Spleen (tissue), 7 donors: ENCODE measurements around the gene KRTAP9-7.

ENCODE experiments used
- POLR2A ChIP-seq, 3 donors: fragments of 450-650 bp; IDR thresholded peaks; one replicate each; pipeline ENCODE4 v1.5.1; 2017; ENCODE audit warnings: antibody characterized with exemption in 3 of 3, mild to moderate bottlenecking in 1 of 3
- POLR2AphosphoS5 ChIP-seq, 3 donors: sonication (generic); formaldehyde crosslinking; IDR thresholded peaks; one replicate each; pipeline ENCODE4 v1.5.1; 2017; ENCODE audit warnings: antibody characterized with exemption in 3 of 3
- TF ChIP-seq, protein P1 (sequence below), 11 experiments: fragments of 200-600 bp in 7 of 11; fragments of 450-650 bp in 4 of 11; sonication (generic) in 4 of 11; IDR thresholded peaks in 8 of 11; conservative IDR thresholded peaks in 3 of 11; 1 replicate in 7 of 11; 2 replicates in 4 of 11; pipeline versions ENCODE4 v1.4.0 to v1.8.0; 2016 to 2021; ENCODE audit warnings: antibody characterized with exemption in 11 of 11, inconsistent platforms in 4 of 11, mild to moderate bottlenecking in 1 of 11
- donor health status: DM: no; HTN: no; CAD: no; lungs with moderate emphysema.
- donor health status: DM: no; HTN: no; CAD: no.
- donor health status: DM: no; HTN: no; CAD: no.

GRCh38 chr17:41307647-41308046, 32.1 kb downstream of the KRTAP9-7 start:
- TF ChIP-seq, protein P1, sequence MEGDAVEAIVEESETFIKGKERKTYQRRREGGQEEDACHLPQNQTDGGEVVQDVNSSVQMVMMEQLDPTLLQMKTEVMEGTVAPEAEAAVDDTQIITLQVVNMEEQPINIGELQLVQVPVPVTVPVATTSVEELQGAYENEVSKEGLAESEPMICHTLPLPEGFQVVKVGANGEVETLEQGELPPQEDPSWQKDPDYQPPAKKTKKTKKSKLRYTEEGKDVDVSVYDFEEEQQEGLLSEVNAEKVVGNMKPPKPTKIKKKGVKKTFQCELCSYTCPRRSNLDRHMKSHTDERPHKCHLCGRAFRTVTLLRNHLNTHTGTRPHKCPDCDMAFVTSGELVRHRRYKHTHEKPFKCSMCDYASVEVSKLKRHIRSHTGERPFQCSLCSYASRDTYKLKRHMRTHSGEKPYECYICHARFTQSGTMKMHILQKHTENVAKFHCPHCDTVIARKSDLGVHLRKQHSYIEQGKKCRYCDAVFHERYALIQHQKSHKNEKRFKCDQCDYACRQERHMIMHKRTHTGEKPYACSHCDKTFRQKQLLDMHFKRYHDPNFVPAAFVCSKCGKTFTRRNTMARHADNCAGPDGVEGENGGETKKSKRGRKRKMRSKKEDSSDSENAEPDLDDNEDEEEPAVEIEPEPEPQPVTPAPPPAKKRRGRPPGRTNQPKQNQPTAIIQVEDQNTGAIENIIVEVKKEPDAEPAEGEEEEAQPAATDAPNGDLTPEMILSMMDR (IDR thresholded peaks at IDR 0.05 in 8 of 11, conservative IDR thresholded peaks at IDR 0.05 in 3 of 11), result no peak
- TF ChIP-seq POLR2A (IDR thresholded peaks at IDR 0.05) (no peak), POLR2AphosphoS5 (IDR thresholded peaks at IDR 0.05) (no peak)
